ENCODE data around the gene OR51E1. TPM values are rescaled to one million over a fixed set of nuclear protein-coding genes. Genes with fewer than 3 reads are reported as not detected.

Gene OR51E1
- total and polyA plus RNA-seq, 10 of the 15 experiments (the other 5 are each of a cell fraction or from before 2014, with no cell fraction given): not detected

- SMC1A ChIA-PET (ENCODE audit: uncharacterized antibody, unreplicated experiment): interaction anchor here (1.2 kb wide), 1 partner anchor 22 kb away, joined by 3 read pairs; the partner anchor contains the start of gene OR51D1
- POLR2A ChIA-PET: no interaction called here
- H3K9ac ChIP-seq (ENCODE audit: control insufficient read depth, insufficient read depth, low read length): no peak overlapping the region
- H3K27me3 ChIP-seq (replicated peaks in 1 of 2; ENCODE audit: control insufficient read depth in 2 of 2, insufficient read depth in 2 of 2, low read length in 1 of 2): no peaks in the 10 kb centered on the region; a peak in 1 of 4 replicates
- no peak overlapping the region for H2AFZ ChIP-seq (ENCODE audit: control insufficient read depth, low read depth, low read length)
- no peak overlapping the region for H3K4me3 ChIP-seq
- no peak overlapping the region for H3K27ac ChIP-seq (ENCODE audit: control insufficient read depth, insufficient read depth)
- RAD21 ChIA-PET (ENCODE audit: unreplicated experiment): no interaction called here
- no TSS peak for BruUV-seq (replicated peaks)
- ATAC-seq: no peak
- no peaks in the 10 kb centered on the region for H3K4me1 ChIP-seq (ENCODE audit: control insufficient read depth, insufficient read depth, low read length)
- no peak overlapping the region for H3K4me2 ChIP-seq (ENCODE audit: control insufficient read depth, insufficient read depth)
- WGBS (ENCODE audit: insufficient coverage, insufficient replicate concordance, low lambda C conversion rate, missing lambda C conversion rate): 5% methylated on average over 5 of the region's 5 CpGs
- no peaks in the 10 kb centered on the region for H4K20me1 ChIP-seq (ENCODE audit: control insufficient read depth, insufficient read depth)
- no peaks in the 10 kb centered on the region for H3K79me2 ChIP-seq (ENCODE audit: control insufficient read depth, insufficient read depth, low read length)
- no peaks in the 10 kb centered on the region for H3K9me3 ChIP-seq (replicated peaks; ENCODE audit: control insufficient read depth, insufficient read depth, low read length)
- no peak for FAIRE-seq
- in situ Hi-C loops (cut with MboI) (no loop called here), intact Hi-C loops (cut with micrococcal nuclease; ENCODE audit: unreplicated experiment) (no loop called here)
- DNase-seq (ENCODE audit: low read depth, low spot score): no peak
- CTCF ChIA-PET: no interaction called here
- no peaks in the 10 kb centered on the region for H3K36me3 ChIP-seq (ENCODE audit: control insufficient read depth in 2 of 2, insufficient read depth in 2 of 2, low read length in 1 of 2)
- TF ChIP-seq CEBPB (IDR thresholded peaks at IDR 0.05; ENCODE audit: borderline replicate concordance in 1 of 2, low read depth in 2 of 2, low read length in 2 of 2) (no peak), TARDBP (IDR thresholded peaks at IDR 0.05; ENCODE audit: borderline replicate concordance) (no peak), SREBF2 (IDR thresholded peaks at IDR 0.05; ENCODE audit: low read length) (no peak), RBBP5 (conservative IDR thresholded peaks at IDR 0.05) (no peak), MYC (IDR thresholded peaks at IDR 0.05; ENCODE audit: insufficient read depth, insufficient read length, insufficient replicate concordance, low read length, severe bottlenecking) (no peak), ZNF274 (IDR thresholded peaks at IDR 0.05; ENCODE audit: insufficient read depth, insufficient read length) (no peak), TBL1XR1 (IDR thresholded peaks at IDR 0.05; ENCODE audit: low read depth, low read length) (no peak), ZNF622 (IDR thresholded peaks at IDR 0.05) (no peak), POLR2AphosphoS2 (IDR thresholded peaks at IDR 0.05; ENCODE audit: low read depth, low read length) (no peak), JUND (IDR thresholded peaks at IDR 0.05; ENCODE audit: low read depth, low read length) (no peak), SPI1 (IDR thresholded peaks at IDR 0.05; ENCODE audit: borderline replicate concordance, insufficient read depth, low read depth, low read length) (no peak), BACH1 (IDR thresholded peaks at IDR 0.05; ENCODE audit: borderline replicate concordance) (no peak), ZBED1 (IDR thresholded peaks at IDR 0.05; ENCODE audit: borderline replicate concordance) (no peak), CBX3 (IDR thresholded peaks at IDR 0.05; ENCODE audit: borderline replicate concordance, low read depth) (no peak)
- TF ChIP-seq, protein P1, sequence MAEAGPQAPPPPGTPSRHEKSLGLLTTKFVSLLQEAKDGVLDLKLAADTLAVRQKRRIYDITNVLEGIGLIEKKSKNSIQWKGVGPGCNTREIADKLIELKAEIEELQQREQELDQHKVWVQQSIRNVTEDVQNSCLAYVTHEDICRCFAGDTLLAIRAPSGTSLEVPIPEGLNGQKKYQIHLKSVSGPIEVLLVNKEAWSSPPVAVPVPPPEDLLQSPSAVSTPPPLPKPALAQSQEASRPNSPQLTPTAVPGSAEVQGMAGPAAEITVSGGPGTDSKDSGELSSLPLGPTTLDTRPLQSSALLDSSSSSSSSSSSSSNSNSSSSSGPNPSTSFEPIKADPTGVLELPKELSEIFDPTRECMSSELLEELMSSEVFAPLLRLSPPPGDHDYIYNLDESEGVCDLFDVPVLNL (IDR thresholded peaks at IDR 0.05; ENCODE audit: low read depth, low read length): no peak
- TF ChIP-seq, protein P2, sequence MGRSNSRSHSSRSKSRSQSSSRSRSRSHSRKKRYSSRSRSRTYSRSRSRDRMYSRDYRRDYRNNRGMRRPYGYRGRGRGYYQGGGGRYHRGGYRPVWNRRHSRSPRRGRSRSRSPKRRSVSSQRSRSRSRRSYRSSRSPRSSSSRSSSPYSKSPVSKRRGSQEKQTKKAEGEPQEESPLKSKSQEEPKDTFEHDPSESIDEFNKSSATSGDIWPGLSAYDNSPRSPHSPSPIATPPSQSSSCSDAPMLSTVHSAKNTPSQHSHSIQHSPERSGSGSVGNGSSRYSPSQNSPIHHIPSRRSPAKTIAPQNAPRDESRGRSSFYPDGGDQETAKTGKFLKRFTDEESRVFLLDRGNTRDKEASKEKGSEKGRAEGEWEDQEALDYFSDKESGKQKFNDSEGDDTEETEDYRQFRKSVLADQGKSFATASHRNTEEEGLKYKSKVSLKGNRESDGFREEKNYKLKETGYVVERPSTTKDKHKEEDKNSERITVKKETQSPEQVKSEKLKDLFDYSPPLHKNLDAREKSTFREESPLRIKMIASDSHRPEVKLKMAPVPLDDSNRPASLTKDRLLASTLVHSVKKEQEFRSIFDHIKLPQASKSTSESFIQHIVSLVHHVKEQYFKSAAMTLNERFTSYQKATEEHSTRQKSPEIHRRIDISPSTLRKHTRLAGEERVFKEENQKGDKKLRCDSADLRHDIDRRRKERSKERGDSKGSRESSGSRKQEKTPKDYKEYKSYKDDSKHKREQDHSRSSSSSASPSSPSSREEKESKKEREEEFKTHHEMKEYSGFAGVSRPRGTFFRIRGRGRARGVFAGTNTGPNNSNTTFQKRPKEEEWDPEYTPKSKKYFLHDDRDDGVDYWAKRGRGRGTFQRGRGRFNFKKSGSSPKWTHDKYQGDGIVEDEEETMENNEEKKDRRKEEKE (IDR thresholded peaks at IDR 0.05): no peak
- TF ChIP-seq, protein P3, sequence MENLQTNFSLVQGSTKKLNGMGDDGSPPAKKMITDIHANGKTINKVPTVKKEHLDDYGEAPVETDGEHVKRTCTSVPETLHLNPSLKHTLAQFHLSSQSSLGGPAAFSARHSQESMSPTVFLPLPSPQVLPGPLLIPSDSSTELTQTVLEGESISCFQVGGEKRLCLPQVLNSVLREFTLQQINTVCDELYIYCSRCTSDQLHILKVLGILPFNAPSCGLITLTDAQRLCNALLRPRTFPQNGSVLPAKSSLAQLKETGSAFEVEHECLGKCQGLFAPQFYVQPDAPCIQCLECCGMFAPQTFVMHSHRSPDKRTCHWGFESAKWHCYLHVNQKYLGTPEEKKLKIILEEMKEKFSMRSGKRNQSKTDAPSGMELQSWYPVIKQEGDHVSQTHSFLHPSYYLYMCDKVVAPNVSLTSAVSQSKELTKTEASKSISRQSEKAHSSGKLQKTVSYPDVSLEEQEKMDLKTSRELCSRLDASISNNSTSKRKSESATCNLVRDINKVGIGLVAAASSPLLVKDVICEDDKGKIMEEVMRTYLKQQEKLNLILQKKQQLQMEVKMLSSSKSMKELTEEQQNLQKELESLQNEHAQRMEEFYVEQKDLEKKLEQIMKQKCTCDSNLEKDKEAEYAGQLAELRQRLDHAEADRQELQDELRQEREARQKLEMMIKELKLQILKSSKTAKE (IDR thresholded peaks at IDR 0.05; ENCODE audit: low read depth, poor library complexity, severe bottlenecking): no peak
Observed at GRCh38 chr11:4658629-4659445, 15.1 kb downstream of the OR51E1 start.
